ENCODE data around the gene LNX2.

The LNX2 gene

GRCh38 chr13:27661017-27661416, 40.7 kb upstream of the LNX2 start:
- no peak for DNase-seq (ENCODE audit: low spot score)
- TF ChIP-seq CTCF (IDR thresholded peaks at IDR 0.05; ENCODE audit: extremely low read depth, missing control alignments), result no peak

- no peak for TF ChIP-seq CTCF (IDR thresholded peaks at IDR 0.05; ENCODE audit: extremely low read depth, missing control alignments)
Observed at GRCh38 chr13:27660511-27660910, 40.2 kb upstream of the LNX2 start.

GRCh38 chr13:27659145-27659865, 39.0 kb upstream of the LNX2 start:
- TF ChIP-seq CTCF (IDR thresholded peaks at IDR 0.05; ENCODE audit: extremely low read depth, missing control alignments), result no peak
- no peak for DNase-seq (ENCODE audit: low spot score)

More at GRCh38 chr13:27660511-27660910, 40.2 kb upstream of the LNX2 start:
- no peak for DNase-seq (ENCODE audit: low spot score)

GRCh38 chr13:27658546-27658945, 38.2 kb upstream of the LNX2 start:
- DNase-seq (ENCODE audit: low spot score), result no peak
- TF ChIP-seq CTCF (IDR thresholded peaks at IDR 0.05; ENCODE audit: extremely low read depth, missing control alignments), result no peak

GRCh38 chr13:27657724-27658123, 37.4 kb upstream of the LNX2 start:
- TF ChIP-seq CTCF (IDR thresholded peaks at IDR 0.05; ENCODE audit: extremely low read depth, missing control alignments), result no peak
- DNase-seq (ENCODE audit: low spot score), result no peak

- no peak for TF ChIP-seq CTCF (IDR thresholded peaks at IDR 0.05; ENCODE audit: extremely low read depth, missing control alignments)
- no peak for DNase-seq (ENCODE audit: low spot score)
Observed at GRCh38 chr13:27654816-27655215, 34.5 kb upstream of the LNX2 start.

- TF ChIP-seq CTCF (IDR thresholded peaks at IDR 0.05; ENCODE audit: extremely low read depth, missing control alignments), result no peak
- DNase-seq (ENCODE audit: low spot score), result no peak
Observed at GRCh38 chr13:27654059-27654458, 33.7 kb upstream of the LNX2 start.
